GM18517 (cell line): ENCODE results near the gene DSTN.

ENCODE experiments used
- ATAC-seq: cut with Tn5 transposase; IDR thresholded peaks from one replicate; pipeline ENCODE4 v1.9.1; 2021; ENCODE audit warnings: mild to moderate bottlenecking, moderate library complexity; ENCODE audit not compliant: unreplicated experiment

Gene DSTN

DNA sequence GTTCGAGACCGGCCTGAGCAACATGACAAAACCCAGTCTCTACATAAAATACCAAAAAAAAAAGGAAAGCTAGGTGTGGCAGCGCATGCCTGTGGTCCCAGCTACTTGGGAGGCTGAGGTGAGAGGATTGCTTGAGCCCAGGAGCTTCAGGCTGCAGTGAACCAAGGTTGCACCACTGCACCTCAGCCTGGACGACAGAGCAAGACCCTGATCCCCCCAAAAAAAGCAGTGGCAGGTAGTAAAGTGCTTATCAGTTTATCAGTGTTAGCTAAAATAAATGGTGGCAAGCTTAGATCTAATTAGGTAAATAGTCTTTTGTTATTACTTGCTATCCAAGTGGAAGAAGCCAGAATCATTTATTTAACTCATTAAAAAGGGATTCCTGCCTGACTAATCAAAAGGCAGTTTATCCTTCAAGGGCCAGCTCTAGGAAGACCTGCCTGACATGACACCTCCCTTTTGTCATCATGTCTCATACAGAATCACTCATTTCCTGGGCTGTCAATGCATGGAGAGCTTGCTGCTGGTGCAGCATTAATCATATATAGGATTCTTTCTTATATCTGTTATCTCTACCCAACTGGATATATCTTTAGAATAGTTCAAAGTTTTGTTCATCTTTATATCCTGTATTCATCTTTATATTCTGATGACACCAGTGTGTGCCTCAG is 9.6 kb downstream of the DSTN start:
- no peak for ATAC-seq

GRCh38 chr20:17580895-17581294 is 11.0 kb downstream of the DSTN start:
- ATAC-seq: no peak

DNA sequence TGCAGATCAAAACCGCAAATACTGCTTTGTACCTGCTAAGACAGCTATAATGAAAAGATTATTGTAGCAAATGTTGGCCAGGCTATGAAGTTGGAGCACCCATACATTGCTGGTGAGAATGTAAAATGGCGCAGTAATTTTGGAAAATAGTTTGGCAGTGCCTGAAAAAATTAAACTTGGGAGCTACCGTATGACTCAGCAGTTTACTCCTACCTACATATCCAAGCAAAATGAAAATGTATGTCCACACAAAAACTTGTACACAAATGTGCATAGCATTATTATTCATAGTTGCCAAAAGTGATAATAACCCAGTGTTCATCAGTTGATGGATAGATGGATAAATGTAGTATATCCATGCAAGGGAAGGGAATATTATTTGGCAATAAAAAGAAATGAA is 13.3 kb downstream of the DSTN start:
- ATAC-seq: no peak

DNA sequence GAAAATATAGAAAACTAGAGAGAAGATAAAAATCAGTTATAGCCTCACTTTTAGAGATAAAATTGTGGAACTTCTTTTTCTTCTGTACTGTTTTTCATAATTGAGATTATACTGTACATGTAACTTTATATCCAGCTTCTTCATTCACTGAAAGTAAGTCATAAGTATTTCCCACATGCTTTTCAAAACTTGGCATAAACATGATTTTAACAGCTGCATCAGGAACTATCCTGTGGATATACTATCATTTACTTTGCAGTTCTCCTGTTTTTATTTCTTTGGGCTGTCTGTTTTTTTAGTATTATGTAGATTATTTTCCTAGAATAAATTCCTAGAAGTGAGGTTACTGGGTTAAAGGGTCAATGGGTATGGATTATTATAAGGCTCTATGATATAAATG is 14.8 kb downstream of the DSTN start:
- no peak for ATAC-seq

DNA sequence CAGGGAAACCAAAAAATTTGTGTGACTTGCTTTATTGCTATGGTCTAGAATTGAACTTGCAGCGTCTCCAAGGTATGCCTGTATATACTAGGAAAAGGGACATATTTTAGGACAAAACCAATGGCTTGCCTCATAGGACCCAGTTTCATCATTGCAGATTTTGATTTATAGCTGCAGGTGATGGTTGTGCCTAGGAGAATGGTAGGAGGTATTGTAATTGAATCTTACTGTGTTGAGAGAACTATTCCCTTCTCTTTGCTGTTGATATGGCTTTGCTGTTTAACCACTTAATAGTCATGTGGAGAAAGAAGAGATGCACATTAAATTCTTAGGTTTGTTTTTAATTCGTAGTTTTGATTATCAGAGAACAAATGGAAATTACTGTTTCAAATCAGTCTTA is 16.4 kb downstream of the DSTN start:
- ATAC-seq: no peak

DNA sequence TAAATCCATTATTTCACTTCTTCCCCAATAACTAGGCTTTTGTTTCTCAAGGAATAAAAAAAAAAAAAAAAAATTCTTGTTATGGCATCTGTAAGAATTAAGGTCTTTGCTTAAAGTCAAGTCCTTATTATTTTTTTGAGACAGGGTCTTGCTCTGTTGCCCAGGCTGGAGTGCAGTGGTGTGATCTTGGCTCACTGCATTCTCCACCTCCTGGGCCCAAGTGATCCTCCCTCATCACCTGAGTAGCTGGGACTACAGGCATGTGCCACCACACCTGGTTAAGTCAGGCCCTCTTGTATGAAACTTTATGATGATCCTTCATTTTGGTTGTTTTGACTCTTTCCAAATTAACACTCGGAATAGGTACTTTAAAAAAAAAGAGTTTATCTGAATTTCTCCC is 17.3 kb downstream of the DSTN start:
- ATAC-seq: no peak

- ATAC-seq: no peak
Observed at GRCh38 chr20:17587824-17588223, 17.9 kb downstream of the DSTN start.

DNA sequence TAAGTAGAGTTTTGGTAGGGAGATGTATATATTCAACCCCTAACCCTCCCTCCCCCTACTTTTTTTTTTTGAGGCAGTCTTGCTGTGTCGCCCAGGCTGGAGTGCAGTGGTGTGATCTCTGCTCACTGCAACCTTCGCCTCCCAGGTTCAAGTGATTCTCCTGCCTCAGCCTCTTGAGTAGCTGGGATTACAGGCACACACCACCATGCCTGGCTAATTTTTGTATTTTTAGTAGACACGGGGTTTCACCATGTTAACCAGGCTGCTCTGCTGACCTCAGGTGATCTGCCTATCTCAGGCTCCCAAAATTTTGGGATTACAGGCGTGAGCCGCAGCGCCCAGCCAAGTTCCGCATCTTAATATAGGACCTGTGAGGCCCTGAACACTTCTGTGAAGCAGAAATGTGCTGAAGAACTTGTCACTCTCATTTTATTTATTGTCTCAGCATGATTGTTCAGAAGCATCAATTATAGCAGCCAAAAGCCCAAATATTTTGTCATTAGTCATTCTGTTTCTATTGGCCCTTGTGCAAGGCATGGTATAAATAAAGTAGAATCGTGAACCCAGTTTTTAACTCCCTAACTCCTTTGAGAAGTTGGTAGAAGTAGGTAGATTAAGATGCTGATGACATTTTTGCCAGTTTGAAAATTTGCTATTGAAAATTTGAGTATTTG is 19.4 kb downstream of the DSTN start:
- ATAC-seq: no peak

DNA sequence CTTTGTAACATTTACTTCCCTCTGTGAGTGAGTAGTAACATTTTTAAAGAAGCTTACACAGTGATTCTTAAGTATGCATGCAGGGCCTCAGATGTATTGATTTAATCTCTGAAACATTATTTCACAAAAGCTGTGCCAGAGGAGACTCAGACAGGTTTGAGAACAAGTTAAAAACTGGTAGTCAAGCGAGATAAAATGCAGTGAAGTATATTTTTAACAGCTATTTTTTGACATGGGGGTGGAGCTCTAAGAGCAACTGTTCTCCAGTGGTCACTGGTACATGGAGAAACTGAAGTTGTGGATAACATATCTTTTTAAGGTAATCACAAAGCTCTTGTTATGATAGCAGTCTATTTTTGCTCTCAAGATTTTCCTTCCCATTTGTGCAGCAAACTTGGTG is 20.4 kb downstream of the DSTN start:
- ATAC-seq: no peak

- ATAC-seq: no peak
Observed at GRCh38 chr20:17593902-17594301, 24.0 kb downstream of the DSTN start.

GRCh38 chr20:17594443-17594842 is 24.6 kb downstream of the DSTN start:
- no peak for ATAC-seq

GRCh38 chr20:17595856-17596255 is 26.0 kb downstream of the DSTN start:
- ATAC-seq: no peak

DNA sequence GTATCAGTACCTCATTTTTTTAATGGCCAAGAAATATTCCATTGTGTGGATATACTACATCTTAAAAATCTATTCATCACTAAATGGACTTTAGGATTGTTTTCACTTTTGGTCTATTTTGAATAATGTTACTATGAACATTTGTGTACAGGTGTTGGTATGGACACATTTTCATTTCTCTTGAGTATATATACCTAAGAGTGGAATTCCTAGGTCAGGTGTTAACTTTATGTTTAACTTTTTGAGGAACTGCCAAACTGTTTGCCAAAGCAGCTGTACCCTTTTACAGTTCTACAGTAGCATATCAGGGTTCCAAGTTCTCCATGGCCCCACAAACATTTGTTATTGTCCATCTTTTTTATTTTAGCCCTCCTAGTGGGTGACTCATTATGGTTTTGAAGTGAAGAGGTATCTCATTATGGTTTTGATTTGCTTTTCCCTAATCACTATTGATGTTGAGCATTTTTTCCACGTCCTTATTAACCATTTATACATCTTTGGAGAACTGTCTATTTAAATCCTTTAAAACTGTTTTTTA is 28.2 kb downstream of the DSTN start:
- no peak for ATAC-seq

DNA sequence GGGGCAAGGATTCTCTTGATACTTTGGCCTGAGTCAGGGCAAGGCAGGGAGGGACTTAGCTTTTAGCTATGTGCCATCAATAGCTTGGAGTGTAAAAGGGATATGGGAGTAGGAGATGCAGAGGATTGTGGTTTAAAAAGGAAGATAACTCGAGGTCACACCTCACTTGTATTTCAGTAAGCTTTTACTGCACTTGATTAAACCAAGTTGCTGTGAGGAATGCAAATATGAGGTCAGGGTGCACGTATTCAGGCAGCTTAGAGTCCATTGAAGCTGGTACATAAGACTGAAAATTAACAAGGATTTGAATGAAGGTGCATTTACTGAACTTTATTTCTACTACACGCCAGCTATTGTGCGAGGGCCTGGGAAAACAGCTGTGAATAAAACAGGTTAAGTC is 32.1 kb downstream of the DSTN start:
- no peak for ATAC-seq

DNA sequence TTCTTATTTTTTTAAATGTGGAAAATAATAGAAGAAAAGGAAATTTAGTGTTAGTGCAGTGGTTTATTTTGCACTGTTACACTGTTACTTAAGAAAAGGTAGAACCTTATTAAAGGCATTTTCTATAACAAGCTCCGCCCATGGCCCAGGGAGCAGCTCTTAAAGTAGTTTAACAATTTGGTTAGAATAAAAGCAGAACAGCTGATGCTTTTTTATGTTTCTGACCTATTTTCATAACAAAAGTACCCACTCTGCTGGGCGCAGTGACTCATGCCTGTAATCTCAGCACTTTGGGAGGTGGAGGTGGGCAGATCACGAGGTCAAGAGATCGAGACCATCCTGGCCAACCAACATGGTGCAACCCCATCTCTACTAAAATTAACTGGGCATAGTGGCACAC is 32.6 kb downstream of the DSTN start:
- ATAC-seq: no peak

GRCh38 chr20:17605131-17605660 is 35.3 kb downstream of the DSTN start:
- no peak for ATAC-seq

- no peak for ATAC-seq
Observed at GRCh38 chr20:17606001-17606400, 36.1 kb downstream of the DSTN start.

GRCh38 chr20:17608701-17609497 is 39.0 kb downstream of the DSTN start:
- no peak for ATAC-seq

DNA sequence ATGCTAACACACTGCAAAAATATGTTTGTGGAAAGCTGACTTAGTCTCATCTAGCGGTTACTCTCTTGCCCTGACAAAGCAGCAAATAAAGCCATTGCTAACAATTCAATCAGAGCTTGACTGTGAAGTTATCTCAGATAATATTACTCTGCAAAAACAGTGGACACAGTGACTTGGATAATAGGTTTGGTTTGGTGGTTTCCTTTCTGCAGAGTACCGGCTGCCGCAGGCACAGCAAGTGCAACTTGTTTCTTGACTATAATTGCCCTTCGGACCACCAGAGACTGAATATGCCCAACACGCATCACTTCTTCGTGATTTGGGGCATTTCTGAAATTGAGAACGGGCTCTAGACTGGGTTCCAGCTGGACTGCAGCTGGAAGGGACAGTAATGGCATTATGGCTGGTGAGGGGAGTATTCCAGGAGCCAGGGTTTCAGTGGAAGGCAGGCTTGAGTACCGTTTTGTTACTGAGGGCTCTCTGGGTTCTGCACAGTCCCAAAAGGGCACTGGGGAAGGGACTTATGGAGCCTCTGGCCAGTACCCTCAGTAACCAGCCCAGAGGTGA is 40.0 kb downstream of the DSTN start:
- ATAC-seq: no peak

- ATAC-seq: no peak
Observed at GRCh38 chr20:17610566-17611289, 40.9 kb downstream of the DSTN start.

DNA sequence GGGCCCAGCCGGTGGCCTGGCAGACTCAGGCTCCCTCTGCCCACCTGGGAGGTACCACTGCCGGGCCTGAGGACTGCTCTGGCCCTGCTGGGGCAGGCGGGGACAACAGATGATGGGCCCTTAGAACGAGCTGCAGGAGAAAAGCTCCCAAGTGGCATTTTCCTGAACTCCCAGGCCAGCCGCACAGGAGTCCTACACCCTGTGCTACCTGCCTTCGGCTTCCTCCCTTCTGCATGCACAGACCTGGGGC is 41.3 kb downstream of the DSTN start:
- ATAC-seq: no peak
